HUES48 (cell line): Measurements from ENCODE around the gene SPATA33.
A peak's percentile ranks its signal among the peaks of the same experiment; 100 is the strongest.

Experiments used
- H3K27ac ChIP-seq: one replicate; pipeline ENCODE4 v1.7.0; 2013; ENCODE audit warnings: low read depth, low read length, inconsistent platforms
- H3K27me3 ChIP-seq: 2 replicates; pipeline ENCODE4 v1.6.1; 2013; ENCODE audit warnings: mild to moderate bottlenecking, low read length; ENCODE audit not compliant: control insufficient read depth, insufficient read depth
- H3K36me3 ChIP-seq: 2 replicates; pipeline ENCODE4 v1.6.1; 2013; ENCODE audit warnings: low read length; ENCODE audit not compliant: control insufficient read depth, insufficient read depth
- H3K4me1 ChIP-seq: 2 replicates; pipeline ENCODE4 v1.6.1; 2013; ENCODE audit warnings: mild to moderate bottlenecking, low read length; ENCODE audit not compliant: control insufficient read depth, insufficient read depth
- H3K4me3 ChIP-seq: 2 replicates; pipeline ENCODE4 v1.5.1; 2013; ENCODE audit warnings: mild to moderate bottlenecking, low read depth, low read length
- H3K9ac ChIP-seq: 2 replicates; pipeline ENCODE4 v1.6.1; 2013; ENCODE audit warnings: mild to moderate bottlenecking, low read depth, low read length, moderate library complexity
- H3K9me3 ChIP-seq: 2 replicates; pipeline ENCODE4 v1.6.1; 2013; ENCODE audit warnings: low read length; ENCODE audit not compliant: control insufficient read depth, insufficient read depth

The SPATA33 gene

DNA sequence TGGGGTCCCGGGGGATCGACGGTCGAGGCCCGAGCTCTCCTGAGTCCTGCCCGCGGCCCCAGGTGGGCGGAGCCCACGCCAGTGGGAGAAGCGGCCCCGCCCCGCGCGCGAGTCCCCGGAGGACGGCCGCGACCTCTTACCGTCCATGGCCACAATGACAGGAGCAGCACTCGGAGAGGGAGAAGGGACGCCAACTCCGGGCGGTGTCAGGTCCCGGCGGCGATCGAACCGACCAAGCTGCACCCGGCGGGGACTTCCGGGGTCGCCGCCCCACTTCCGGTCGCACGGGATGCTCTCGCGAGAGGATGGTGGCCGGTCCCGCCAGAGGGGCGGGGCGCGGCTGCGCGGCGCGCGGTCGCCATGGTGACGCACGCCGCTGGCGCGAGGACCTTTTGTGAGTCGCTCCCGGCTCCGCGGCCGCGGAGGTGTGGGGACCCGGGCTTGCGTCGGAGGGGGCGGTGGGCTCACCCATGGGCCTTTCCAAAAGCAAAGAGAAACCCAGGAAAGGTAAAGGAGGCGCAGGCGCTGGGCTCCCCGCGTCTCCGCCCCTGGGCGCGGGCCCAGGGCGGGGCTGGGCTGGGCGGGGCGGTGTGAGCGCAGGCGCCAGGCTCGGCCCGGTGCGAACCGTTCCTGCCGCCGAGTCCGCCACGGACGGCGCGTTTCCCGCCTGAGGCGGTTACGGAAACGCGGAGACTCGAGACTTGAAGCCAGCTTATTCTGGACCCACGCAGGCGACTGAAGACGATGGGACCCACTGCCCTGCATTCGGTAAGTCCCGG is at the start of gene SPATA33, which contains the start of gene CHMP1A:
SPATA33 (plus strand) TSS at position 395 of the 779 bp plus-strand sequence; CDS start at position 471, 76 bp downstream.
CHMP1A (minus strand) TSS at position 267 of the 779 bp plus-strand sequence; CDS start at position 147, 120 bp downstream.
- H3K27me3 ChIP-seq: no peaks in the 10 kb centered on the region
- H3K36me3 ChIP-seq: peaks cover 34% of the 10 kb centered on the region
- peak within 1 kb of the TSS; percentile 98 for H3K4me3 ChIP-seq
- no peaks in the 10 kb centered on the region for H3K9me3 ChIP-seq
- H3K9ac ChIP-seq: peak within 1 kb of the TSS; percentile 65
- no peaks in the 10 kb centered on the region for H3K4me1 ChIP-seq
- peak within 1 kb of the TSS; percentile 73 for H3K27ac ChIP-seq

DNA sequence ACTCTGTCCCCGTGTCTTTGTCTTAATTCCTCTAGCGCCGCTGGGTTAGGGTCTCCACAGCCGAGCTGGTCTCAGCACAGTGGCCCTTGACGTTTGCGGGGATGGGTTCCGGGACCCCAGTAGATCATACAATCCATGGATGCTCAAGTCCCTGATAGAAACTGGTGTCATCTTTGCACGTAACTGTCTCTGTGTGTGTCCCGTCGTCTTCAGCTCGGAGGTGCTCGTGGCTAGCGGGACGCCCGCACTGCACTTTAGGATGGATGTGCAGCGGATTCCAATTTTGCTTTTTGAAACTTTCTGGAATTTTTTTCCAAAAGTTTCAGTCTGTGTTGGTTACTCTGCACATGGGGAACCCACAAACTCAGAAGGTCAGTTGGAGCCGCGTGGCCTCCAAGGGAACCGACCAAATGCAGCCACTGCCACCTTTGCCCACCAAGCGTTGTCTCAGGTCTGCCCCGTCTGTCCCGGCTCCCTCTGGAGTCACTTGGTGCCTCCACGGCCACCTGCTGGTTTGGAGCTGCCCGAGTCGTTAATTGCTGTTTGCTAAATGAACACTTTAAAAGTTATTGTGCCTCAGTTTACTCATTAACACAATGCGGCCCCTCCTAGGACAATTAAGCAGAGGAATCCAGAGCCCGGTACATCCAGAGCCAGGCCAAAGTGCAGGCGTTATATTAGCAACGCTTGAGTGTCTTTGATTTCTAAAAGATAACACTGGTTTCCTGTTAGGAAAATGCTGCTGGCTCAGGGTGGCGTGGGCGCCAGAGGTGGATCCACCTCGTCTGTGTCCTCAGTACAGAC is 49.5 kb upstream of the SPATA33 start:
- Histone ChIP-seq H3K9ac (no peak overlapping the region), H3K4me1 (peaks cover 3% of the 10 kb centered on the region; the same call in 1 of the 2 replicates), H3K4me3 (no peak overlapping the region)

GRCh38 chr16:89610108-89610453 is 47.6 kb upstream of the SPATA33 start:
- H3K27ac ChIP-seq: no peak overlapping the region
- no peak overlapping the region for H3K9ac ChIP-seq
- H3K27me3 ChIP-seq: no peaks in the 10 kb centered on the region
- peaks cover 5% of the 10 kb centered on the region; the same call in 1 of the 2 replicates for H3K4me1 ChIP-seq
- no peaks in the 10 kb centered on the region for H3K36me3 ChIP-seq
- H3K4me3 ChIP-seq: no peak overlapping the region
- no peaks in the 10 kb centered on the region for H3K9me3 ChIP-seq

More for the DNA sequence above, 49.5 kb upstream of the SPATA33 start:
- Histone ChIP-seq H3K27me3 (no peaks in the 10 kb centered on the region), H3K9me3 (no peaks in the 10 kb centered on the region), H3K27ac (no peak overlapping the region), H3K36me3 (no peaks in the 10 kb centered on the region)

DNA sequence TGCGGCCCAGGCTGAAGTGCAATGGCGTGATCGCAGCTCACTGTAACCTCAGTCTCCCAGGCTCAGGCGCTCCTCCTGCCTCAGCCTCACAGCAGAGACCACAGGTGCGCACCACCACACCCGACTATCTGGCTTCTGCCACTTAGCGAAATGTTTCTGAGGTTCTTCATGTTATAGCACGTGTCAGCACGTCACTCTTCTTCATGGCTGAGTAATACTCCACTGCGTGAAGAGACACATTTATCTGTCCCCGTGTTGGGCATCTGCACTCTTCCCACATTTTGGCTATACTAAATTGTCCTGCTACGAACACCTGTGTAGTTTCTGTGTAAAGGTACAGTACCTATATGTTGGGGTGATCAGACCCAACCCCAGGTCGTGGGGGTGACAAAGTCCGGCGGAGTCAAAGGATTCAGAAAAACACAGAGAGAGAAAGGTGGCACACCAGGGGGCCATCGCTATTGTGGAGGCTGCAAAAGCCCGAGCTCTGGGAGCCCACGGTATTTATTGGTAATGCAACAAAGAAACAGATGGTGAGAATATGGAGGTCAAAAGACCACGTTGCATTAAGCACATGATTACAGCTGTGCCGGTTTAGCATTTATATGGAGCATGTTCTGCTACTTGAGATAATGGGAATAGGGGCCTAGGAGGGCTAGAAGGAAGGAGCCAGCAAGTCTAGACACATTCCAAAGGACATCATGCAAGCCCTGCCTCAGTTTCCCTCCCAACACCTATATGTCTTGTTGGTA is 45.0 kb upstream of the SPATA33 start:
- Histone ChIP-seq H3K27me3 (no peaks in the 10 kb centered on the region), H3K4me1 (peaks cover 5% of the 10 kb centered on the region; the same call in 1 of the 2 replicates), H3K27ac (no peak overlapping the region), H3K9me3 (no peaks in the 10 kb centered on the region), H3K9ac (no peak overlapping the region), H3K4me3 (no peak overlapping the region), H3K36me3 (no peaks in the 10 kb centered on the region)

DNA sequence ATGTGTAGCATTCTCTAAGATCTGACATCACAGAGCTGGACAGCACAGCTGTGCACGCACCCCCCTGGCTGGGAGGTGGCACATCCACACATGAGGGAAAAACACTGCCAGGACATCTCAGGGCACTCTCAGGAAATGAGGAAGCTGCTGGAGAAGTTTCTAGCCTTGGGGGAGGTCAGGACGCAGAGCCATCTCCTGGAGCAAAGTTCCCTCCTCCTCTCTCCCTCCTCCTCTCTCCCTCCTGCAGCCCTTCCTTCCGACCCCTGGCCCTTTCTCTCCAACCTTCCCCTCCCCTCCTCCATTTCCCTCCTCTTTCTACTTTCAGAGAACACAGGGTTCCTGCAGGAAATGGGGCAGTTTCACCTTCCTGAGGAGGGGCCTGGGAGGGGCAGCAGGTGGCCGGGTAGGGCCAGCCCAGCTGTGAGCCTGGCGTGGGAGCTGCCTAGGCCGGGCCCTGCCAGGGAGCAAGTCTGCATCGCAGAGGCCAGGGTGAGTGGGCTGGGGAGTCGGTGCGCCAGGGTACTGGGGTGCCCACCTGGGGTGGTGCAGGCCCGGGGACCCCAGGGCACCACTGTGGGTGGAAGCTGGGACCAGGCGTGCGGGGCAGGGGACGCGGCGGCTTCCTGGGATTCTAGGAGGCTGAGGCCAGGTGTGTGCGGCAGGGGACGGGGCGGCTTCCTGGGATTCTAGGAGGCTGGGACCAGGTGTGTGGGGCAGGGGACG is 44.2 kb upstream of the SPATA33 start, which contains the start of gene DPEP1:
DPEP1 (plus strand) TSS at position 412 of the 723 bp plus-strand sequence. CDS start 16,769 bp downstream, outside the sequence.
- no peak within 1 kb of the TSS for H3K27ac ChIP-seq
- no peaks in the 10 kb centered on the region for H3K27me3 ChIP-seq
- H3K9me3 ChIP-seq: no peaks in the 10 kb centered on the region
- H3K36me3 ChIP-seq: no peaks in the 10 kb centered on the region
- peaks cover 5% of the 10 kb centered on the region; the same call in 1 of the 2 replicates for H3K4me1 ChIP-seq
- no peak within 1 kb of the TSS for H3K9ac ChIP-seq
- no peak within 1 kb of the TSS for H3K4me3 ChIP-seq

DNA sequence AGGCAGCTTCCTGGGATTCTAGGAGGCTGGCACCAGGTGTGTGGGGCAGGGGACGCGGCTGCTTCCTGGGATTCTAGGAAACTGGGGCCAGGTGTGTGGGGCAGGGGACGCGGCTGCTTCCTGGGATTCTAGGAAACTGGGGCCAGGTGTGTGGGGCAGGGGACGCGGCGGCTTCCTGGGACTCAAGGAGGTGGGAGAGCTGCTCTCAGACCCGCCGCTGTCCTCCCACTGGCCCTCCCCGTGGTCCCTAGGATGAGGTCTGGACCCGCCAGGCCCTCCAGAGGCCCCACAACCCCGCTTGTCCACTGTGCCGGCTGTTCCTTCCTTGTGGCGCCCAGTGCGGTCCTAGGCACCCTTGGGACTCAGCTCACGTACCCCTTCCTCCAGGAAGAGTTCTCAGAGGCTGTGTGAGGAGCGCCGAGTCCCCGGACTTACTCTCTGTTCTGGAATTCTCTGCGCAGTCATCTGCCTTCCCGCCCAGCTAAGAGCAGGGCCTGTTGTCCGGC is 43.6 kb upstream of the SPATA33 start:
- H3K27ac ChIP-seq: no peak overlapping the region
- H3K9me3 ChIP-seq: no peaks in the 10 kb centered on the region
- no peak overlapping the region for H3K4me3 ChIP-seq
- no peaks in the 10 kb centered on the region for H3K27me3 ChIP-seq
- H3K4me1 ChIP-seq: peaks cover 5% of the 10 kb centered on the region; the same call in 1 of the 2 replicates
- no peak overlapping the region for H3K9ac ChIP-seq
- H3K36me3 ChIP-seq: no peaks in the 10 kb centered on the region

DNA sequence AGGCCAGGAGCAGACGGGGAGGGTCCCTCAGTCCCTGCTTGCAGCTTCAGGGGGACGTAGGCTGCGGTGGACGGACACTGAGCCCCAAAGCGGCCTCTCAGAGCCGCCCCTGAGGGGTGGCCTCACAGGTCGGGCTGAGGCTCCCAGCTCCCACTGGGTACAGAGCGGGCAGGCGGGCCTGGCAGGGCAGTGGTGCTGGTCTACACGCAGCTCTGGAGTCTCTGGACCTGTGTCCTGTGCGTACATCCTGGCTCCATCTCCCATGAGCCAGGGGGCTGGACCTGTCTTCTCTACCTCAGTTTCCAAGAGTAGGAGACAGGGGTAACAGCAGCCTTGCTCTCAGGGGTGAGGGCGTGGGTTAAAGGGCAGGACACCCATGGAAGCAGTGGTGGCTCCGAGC is 42.5 kb upstream of the SPATA33 start:
- H3K9ac ChIP-seq: no peak overlapping the region
- peaks cover 9% of the 10 kb centered on the region; the same call in 1 of the 2 replicates for H3K4me1 ChIP-seq
- no peak overlapping the region for H3K27ac ChIP-seq

GRCh38 chr16:89615596-89616090 is 42.0 kb upstream of the SPATA33 start:
- Histone ChIP-seq H3K4me1 (peaks cover 12% of the 10 kb centered on the region; the same call in 1 of the 2 replicates), H3K9ac (no peak overlapping the region), H3K9me3 (no peaks in the 10 kb centered on the region), H3K27me3 (no peaks in the 10 kb centered on the region), H3K4me3 (no peak overlapping the region), H3K27ac (no peak overlapping the region), H3K36me3 (no peaks in the 10 kb centered on the region)

More for the DNA sequence above, 42.5 kb upstream of the SPATA33 start:
- Histone ChIP-seq H3K27me3 (no peaks in the 10 kb centered on the region), H3K36me3 (no peaks in the 10 kb centered on the region), H3K4me3 (no peak overlapping the region), H3K9me3 (no peaks in the 10 kb centered on the region)

DNA sequence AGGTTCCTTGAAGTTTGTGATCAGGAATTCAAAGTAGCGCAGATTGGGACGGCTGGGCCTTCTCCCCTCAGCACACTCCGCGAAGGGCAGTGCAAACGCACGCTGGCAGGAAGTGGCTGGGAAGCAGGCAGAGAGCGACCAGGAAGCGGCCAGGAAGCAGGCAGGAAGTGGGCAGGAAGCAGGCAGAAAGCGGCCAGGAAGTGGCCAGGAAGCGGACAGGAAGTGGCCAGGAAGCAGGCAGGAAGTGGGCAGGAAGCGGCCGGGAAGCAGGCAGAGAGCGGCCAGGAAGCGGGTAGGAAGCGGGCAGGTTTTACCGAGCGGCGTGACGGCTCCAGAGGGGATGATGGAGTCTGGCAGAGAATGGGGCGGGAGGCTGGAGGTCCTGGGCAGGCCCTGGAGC is 41.0 kb upstream of the SPATA33 start:
- no peaks in the 10 kb centered on the region for H3K9me3 ChIP-seq
- no peak overlapping the region for H3K9ac ChIP-seq
- no peaks in the 10 kb centered on the region for H3K36me3 ChIP-seq
- peaks cover 12% of the 10 kb centered on the region; the same call in 1 of the 2 replicates for H3K4me1 ChIP-seq
- H3K27ac ChIP-seq: no peak overlapping the region
- no peak overlapping the region for H3K4me3 ChIP-seq
- no peaks in the 10 kb centered on the region for H3K27me3 ChIP-seq

- H3K4me3 ChIP-seq: no peak overlapping the region
- H3K9me3 ChIP-seq: no peaks in the 10 kb centered on the region
- no peak overlapping the region for H3K9ac ChIP-seq
- no peaks in the 10 kb centered on the region for H3K36me3 ChIP-seq
- peaks cover 12% of the 10 kb centered on the region; the same call in 1 of the 2 replicates for H3K4me1 ChIP-seq
- H3K27me3 ChIP-seq: no peaks in the 10 kb centered on the region
- no peak overlapping the region for H3K27ac ChIP-seq
Measured at GRCh38 chr16:89617036-89617435, 40.6 kb upstream of the SPATA33 start.
